Measurements from ENCODE around the gene OAS1.
"Not testable (repeated sequence)": the region's sequence is repeated elsewhere in the genome, so short reads cannot be mapped to it uniquely, and the experiment has no call there.

Gene OAS1

GRCh38 chr12:112938751-112939150 is 32.0 kb downstream of the OAS1 start:
- DNase-seq, result no peak

GRCh38 chr12:112939761-112940381 is 33.1 kb downstream of the OAS1 start:
- DNase-seq, result no peak

DNA sequence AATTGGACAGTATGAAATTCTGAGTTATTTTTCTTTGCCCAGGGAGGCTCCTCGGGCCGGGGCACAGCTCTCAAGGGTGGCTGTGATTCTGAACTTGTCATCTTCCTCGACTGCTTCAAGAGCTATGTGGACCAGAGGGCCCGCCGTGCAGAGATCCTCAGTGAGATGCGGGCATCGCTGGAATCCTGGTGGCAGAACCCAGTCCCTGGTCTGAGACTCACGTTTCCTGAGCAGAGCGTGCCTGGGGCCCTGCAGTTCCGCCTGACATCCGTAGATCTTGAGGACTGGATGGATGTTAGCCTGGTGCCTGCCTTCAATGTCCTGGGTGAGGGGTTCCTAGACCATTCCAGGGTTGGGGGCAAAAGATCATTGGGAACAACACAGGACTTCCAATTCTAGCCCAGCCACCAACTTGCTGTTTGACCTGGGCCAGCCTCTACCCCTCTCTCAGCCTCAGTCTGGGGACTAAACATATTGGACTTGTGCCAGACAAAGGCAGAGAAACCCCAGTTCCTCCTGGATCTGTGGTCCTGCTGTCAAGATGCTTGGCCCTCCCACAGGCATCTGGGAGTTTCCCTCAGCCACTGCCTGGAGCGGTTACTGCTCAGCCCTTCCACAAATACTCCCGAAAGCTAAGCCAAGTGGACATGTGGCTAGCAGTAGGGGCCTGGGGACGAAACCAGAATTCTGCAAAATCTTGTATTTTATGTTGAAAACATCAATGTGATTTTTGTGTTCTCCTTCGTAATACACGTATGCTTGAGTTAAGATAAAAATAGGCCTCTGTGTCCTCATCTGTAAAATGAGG is 35.0 kb downstream of the OAS1 start:
- DNase-seq, result no peak

GRCh38 chr12:112942572-112942971 is 35.8 kb downstream of the OAS1 start:
- no peak for DNase-seq

DNA sequence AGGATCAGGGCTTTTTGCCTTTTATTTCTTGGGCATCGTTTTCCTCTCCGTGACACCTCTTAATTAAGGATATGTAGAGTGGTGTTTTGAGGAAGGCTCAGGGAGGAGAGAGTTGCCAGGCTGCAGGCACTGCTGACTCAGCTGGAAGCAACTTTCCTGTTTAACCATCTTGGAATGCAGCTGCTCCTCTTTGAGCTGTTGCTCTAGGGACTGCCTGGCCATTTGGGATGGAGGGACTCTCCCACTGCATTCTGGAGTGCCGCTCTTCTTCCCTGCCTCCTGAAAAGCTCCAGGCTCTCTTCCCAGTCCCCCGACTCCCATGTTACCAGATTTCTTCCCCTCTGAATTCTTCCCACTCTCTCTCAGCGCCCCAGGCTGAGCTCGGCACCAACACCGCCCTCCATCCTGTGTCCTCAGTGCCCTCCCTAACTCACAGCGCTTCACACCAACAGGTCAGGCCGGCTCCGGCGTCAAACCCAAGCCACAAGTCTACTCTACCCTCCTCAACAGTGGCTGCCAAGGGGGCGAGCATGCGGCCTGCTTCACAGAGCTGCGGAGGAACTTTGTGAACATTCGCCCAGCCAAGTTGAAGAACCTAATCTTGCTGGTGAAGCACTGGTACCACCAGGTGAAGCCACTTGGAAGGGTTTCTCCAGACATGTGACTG is 37.4 kb downstream of the OAS1 start:
- no peak for DNase-seq

DNA sequence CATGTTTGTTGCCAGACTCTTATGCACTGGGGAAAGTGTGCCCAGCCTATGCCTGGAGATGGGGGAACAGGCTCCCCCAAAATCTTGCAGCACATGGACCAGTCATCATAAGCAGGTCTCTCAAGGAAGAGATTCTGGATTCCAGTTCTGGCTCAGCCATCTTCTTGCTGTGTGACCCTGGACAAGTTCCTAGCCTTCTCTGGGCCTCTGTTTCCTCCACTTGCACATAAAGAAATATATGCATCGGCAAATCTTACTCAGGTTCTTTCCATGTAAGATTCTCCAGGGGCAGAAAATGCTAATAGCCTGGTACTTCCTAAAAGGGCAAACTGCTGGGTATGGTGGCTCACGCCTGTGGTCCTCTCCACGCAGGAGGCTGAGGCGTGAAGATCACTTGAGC is 38.8 kb downstream of the OAS1 start:
- no peak for DNase-seq

GRCh38 chr12:112946236-112947000 is 39.7 kb downstream of the OAS1 start:
- DNase-seq, result no peak

GRCh38 chr12:112947314-112947713 is 40.6 kb downstream of the OAS1 start:
- no peak for DNase-seq

DNA sequence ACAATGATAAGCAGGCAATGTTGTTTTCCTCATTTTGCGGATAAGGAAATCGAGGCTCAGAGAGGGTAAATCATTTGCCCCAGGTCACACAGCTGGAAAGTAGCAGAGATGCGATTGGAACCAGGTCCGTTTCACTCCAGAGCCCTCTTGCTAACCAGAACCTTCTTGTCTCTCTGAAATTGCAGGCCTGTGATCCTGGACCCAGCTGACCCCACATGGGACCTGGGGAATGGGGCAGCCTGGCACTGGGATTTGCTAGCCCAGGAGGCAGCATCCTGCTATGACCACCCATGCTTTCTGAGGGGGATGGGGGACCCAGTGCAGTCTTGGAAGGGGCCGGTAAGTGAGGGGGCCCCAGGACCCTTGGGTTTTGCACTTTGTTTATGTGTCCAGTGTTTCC is 41.0 kb downstream of the OAS1 start:
- DNase-seq, result no peak

- no peak for DNase-seq
Measured at GRCh38 chr12:112948806-112949205, 42.0 kb downstream of the OAS1 start.

DNA sequence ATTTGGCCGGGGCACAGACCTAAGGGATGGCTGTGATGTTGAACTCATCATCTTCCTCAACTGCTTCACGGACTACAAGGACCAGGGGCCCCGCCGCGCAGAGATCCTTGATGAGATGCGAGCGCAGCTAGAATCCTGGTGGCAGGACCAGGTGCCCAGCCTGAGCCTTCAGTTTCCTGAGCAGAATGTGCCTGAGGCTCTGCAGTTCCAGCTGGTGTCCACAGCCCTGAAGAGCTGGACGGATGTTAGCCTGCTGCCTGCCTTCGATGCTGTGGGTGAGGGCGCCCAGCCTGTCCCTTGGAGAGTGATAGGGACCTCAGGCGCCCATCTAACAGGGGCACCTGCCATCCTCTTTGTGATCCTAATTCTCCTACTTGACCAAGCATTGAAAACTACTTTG is 43.9 kb downstream of the OAS1 start:
- DNase-seq, result no peak

- not testable (repeated sequence) for DNase-seq
Measured at GRCh38 chr12:112957125-112957524, 50.4 kb downstream of the OAS1 start.

- DNase-seq, result no peak
Measured at GRCh38 chr12:112961074-112961473, 54.3 kb downstream of the OAS1 start.

GRCh38 chr12:112961536-112961935 is 54.8 kb downstream of the OAS1 start:
- DNase-seq, result no peak

DNA sequence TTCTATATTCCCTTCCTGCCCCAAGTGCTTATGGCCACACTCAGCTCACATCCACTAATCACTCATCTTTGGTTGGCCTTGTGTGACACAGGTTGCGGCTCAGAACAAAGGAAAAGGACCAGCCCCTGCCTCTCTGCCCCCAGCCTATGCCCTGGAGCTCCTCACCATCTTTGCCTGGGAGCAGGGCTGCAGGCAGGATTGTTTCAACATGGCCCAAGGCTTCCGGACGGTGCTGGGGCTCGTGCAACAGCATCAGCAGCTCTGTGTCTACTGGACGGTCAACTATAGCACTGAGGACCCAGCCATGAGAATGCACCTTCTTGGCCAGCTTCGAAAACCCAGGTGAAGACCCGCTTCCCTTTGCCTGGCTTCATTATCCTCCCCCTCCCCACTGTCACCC is 55.8 kb downstream of the OAS1 start:
- DNase-seq, result no peak

GRCh38 chr12:112963227-112963861 is 56.6 kb downstream of the OAS1 start:
- DNase-seq, result no peak

GRCh38 chr12:112964067-112964670 is 57.4 kb downstream of the OAS1 start:
- no peak for DNase-seq

- no peak for DNase-seq
Measured at GRCh38 chr12:112964915-112965314, 58.2 kb downstream of the OAS1 start.

- DNase-seq, result no peak
Measured at GRCh38 chr12:112965643-112966042, 58.9 kb downstream of the OAS1 start.

DNA sequence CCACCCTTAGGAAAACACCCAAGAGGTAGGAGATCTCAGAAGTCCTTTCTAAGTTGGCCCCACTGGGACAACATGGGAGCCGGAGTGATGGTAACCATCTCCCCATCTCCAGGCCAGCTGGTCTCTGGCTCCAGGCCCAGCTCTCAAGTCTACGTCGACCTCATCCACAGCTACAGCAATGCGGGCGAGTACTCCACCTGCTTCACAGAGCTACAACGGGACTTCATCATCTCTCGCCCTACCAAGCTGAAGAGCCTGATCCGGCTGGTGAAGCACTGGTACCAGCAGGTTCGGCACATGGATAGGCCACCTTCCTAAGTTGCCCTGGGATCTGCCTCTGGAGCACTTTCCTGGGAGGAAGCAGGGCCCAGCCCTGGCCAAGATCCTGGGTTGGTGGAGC is 60.5 kb downstream of the OAS1 start:
- DNase-seq, result no peak

- no peak for DNase-seq
Measured at GRCh38 chr12:112967858-112968257, 61.1 kb downstream of the OAS1 start.
